HG03342 (cell line): ENCODE data around the gene GPS1.

Experiments
- ATAC-seq: cut with Tn5 transposase; IDR thresholded peaks from one replicate; pipeline ENCODE4 v1.9.1; 2021; ENCODE audit warnings: mild to moderate bottlenecking, moderate library complexity; ENCODE audit not compliant: unreplicated experiment

Gene GPS1

GRCh38 chr17:82041144-82041814, 10.4 kb upstream of the GPS1 start:
- no peak for ATAC-seq

GRCh38 chr17:82042649-82043048, 9.0 kb upstream of the GPS1 start:
- ATAC-seq, result no peak

GRCh38 chr17:82043507-82043906, 8.2 kb upstream of the GPS1 start:
- no peak for ATAC-seq

- ATAC-seq, result no peak
These were observed 5.7 kb upstream of the GPS1 start for GRCh38 chr17:82045936-82046484.

GRCh38 chr17:82046903-82047302, 4.8 kb upstream of the GPS1 start:
- ATAC-seq, result no peak

- ATAC-seq, result no peak
These were observed 4.3 kb upstream of the GPS1 start for GRCh38 chr17:82047379-82047778.

- ATAC-seq, result no peak
These were observed 3.7 kb upstream of the GPS1 start for GRCh38 chr17:82047914-82048570.

GRCh38 chr17:82048571-82048971, 3.1 kb upstream of the GPS1 start:
- no peak for ATAC-seq

- ATAC-seq, result no peak
These were observed 2.6 kb upstream of the GPS1 start for GRCh38 chr17:82049106-82049505.

- ATAC-seq, result no peak
These were observed 2.2 kb upstream of the GPS1 start for GRCh38 chr17:82049521-82049971.

- ATAC-seq, result no peak
These were observed 1.4 kb upstream of the GPS1 start for GRCh38 chr17:82050152-82050760.

- no peak for ATAC-seq
These were observed 697 bp upstream of the GPS1 start for GRCh38 chr17:82050761-82051641.

GRCh38 chr17:82052638-82053059, 951 bp downstream of the GPS1 start:
- ATAC-seq, result no peak

GRCh38 chr17:82053130-82053529, 1.4 kb downstream of the GPS1 start:
- no peak for ATAC-seq

GRCh38 chr17:82053556-82054263, 2.0 kb downstream of the GPS1 start:
- ATAC-seq, result no peak

GRCh38 chr17:82054351-82055022, 2.8 kb downstream of the GPS1 start:
- no peak for ATAC-seq

- ATAC-seq, result no peak
These were observed 3.6 kb downstream of the GPS1 start for GRCh38 chr17:82055023-82055964.

- ATAC-seq, result no peak
These were observed 4.4 kb downstream of the GPS1 start for GRCh38 chr17:82055965-82056728.
